ENCODE measurements around the gene LRP2BP. TPM values are rescaled to one million over a fixed set of nuclear protein-coding genes. Genes with fewer than 3 reads are reported as not detected.

The LRP2BP gene
- total and polyA plus RNA-seq, 9 donors: 0.77 to 5.9 (median 3.0) TPM

GRCh38 chr4:185384061-185384460 lies 11.7 kb downstream of the LRP2BP start:
- Histone ChIP-seq H3K27ac (no peak overlapping the region), H3K4me1 (ENCODE audit: insufficient read depth) (peaks cover 1% of the 10 kb centered on the region), H3K36me3 (no peaks in the 10 kb centered on the region), H3K9me3 (no peaks in the 10 kb centered on the region), H3K27me3 (no peaks in the 10 kb centered on the region), H3K4me3 (no peak overlapping the region)
- no peak for DNase-seq
- intact Hi-C loops (cut with DNase I): no loop called here
- TF ChIP-seq POLR2A (IDR thresholded peaks at IDR 0.05): no peak
- TF ChIP-seq, protein P1, sequence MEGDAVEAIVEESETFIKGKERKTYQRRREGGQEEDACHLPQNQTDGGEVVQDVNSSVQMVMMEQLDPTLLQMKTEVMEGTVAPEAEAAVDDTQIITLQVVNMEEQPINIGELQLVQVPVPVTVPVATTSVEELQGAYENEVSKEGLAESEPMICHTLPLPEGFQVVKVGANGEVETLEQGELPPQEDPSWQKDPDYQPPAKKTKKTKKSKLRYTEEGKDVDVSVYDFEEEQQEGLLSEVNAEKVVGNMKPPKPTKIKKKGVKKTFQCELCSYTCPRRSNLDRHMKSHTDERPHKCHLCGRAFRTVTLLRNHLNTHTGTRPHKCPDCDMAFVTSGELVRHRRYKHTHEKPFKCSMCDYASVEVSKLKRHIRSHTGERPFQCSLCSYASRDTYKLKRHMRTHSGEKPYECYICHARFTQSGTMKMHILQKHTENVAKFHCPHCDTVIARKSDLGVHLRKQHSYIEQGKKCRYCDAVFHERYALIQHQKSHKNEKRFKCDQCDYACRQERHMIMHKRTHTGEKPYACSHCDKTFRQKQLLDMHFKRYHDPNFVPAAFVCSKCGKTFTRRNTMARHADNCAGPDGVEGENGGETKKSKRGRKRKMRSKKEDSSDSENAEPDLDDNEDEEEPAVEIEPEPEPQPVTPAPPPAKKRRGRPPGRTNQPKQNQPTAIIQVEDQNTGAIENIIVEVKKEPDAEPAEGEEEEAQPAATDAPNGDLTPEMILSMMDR (IDR thresholded peaks at IDR 0.05): no peak
- no peak for TF ChIP-seq EP300 (IDR thresholded peaks at IDR 0.05)
- WGBS, 3 donors: 92 to 97% (median 94%) methylated on average over 2 of the region's 2 CpGs

- Histone ChIP-seq H3K27ac (no peak overlapping the region), H3K27me3 (no peaks in the 10 kb centered on the region), H3K4me1 (ENCODE audit: insufficient read depth) (peaks cover 1% of the 10 kb centered on the region), H3K36me3 (no peaks in the 10 kb centered on the region), H3K9me3 (no peaks in the 10 kb centered on the region), H3K4me3 (no peak overlapping the region)
- DNase-seq: no peak
- 85 to 98% (median 97%) methylated on average over 4 of the region's 4 CpGs for WGBS, 3 donors
- no peak for TF ChIP-seq EP300 (IDR thresholded peaks at IDR 0.05)
- no peak for TF ChIP-seq POLR2A (IDR thresholded peaks at IDR 0.05)
- TF ChIP-seq, protein P1 (IDR thresholded peaks at IDR 0.05): no peak
- intact Hi-C loops (cut with DNase I): no loop called here
These were observed 12.3 kb downstream of the LRP2BP start for GRCh38 chr4:185383451-185383850.

GRCh38 chr4:185382754-185383153 lies 13.0 kb downstream of the LRP2BP start:
- H3K36me3 ChIP-seq: no peaks in the 10 kb centered on the region
- H3K4me3 ChIP-seq: no peak overlapping the region
- H3K4me1 ChIP-seq (ENCODE audit: insufficient read depth): peaks cover 1% of the 10 kb centered on the region
- intact Hi-C loops (cut with DNase I): no loop called here
- no peak overlapping the region for H3K27ac ChIP-seq
- no peaks in the 10 kb centered on the region for H3K9me3 ChIP-seq
- no peak for DNase-seq
- H3K27me3 ChIP-seq: no peaks in the 10 kb centered on the region
- TF ChIP-seq POLR2A (IDR thresholded peaks at IDR 0.05) (no peak), EP300 (IDR thresholded peaks at IDR 0.05) (no peak)
- TF ChIP-seq, protein P1 (IDR thresholded peaks at IDR 0.05): no peak

DNA sequence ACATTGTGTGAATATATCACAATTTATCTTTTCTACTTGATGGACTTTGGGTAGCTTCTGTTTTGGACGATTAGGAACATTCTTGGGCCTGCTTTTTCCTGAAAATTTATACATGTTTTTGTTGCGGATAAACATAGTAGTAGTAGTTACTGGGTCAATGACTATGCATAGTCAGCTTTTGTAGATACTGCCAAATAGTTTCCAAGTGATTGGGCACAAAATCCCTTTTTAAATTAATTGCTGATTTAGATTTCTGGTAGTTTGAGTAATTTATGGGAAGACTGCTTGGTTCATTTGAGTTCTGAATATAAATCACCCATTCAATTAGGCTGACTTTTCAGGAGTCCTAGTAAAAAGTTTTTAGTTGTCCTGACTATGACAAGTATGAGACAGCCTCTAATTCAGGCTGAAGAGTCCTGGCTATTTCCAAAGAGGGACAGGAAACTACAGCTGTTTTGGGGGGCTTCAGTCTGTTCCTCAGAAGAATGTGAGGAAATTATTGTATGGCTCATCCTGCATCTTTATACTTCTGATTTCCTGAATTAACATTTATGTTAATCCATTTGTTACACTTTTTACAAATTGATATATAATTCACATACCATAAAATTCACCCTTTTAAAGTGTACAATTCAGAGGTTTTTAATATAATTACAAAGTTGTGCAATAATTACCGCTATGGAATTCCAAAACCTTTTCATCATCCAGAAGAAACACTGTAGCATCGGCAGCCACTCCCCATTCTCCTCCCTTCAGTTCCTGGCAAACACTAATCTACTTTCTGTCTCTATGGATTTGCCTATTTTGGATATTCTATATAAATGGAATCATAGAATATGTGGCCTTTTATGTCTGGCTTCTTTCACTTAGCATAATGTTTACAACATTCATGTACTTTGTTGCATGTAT lies 14.2 kb downstream of the LRP2BP start:
- Histone ChIP-seq H3K36me3 (no peaks in the 10 kb centered on the region), H3K27ac (no peak overlapping the region), H3K4me3 (no peak overlapping the region), H3K9me3 (no peaks in the 10 kb centered on the region), H3K27me3 (no peaks in the 10 kb centered on the region), H3K4me1 (ENCODE audit: insufficient read depth) (peaks cover 1% of the 10 kb centered on the region)
- DNase-seq: no peak
- TF ChIP-seq EP300 (IDR thresholded peaks at IDR 0.05): no peak
- TF ChIP-seq, protein P1 (IDR thresholded peaks at IDR 0.05): no peak
- no peak for TF ChIP-seq POLR2A (IDR thresholded peaks at IDR 0.05)
- intact Hi-C loops (cut with DNase I): no loop called here
- WGBS, 3 donors: 38 to 48% (median 45%) methylated on average over 4 of the region's 4 CpGs
